ENCODE data around the gene LATS1. TPM values are rescaled to one million over a fixed set of nuclear protein-coding genes. Genes with fewer than 3 reads are reported as not detected.

The LATS1 gene
- total and polyA plus RNA-seq, 9 donors: 10.7 to 46.0 (median 34.7) TPM

- intact Hi-C loops (cut with DNase I): no loop called here
- Histone ChIP-seq H3K36me3 (no peaks in the 10 kb centered on the region), H3K4me1 (ENCODE audit: insufficient read depth) (peaks cover 4% of the 10 kb centered on the region), H3K4me3 (no peak overlapping the region), H3K9me3 (no peaks in the 10 kb centered on the region), H3K27me3 (no peaks in the 10 kb centered on the region), H3K27ac (no peak overlapping the region)
- DNase-seq: no peak
- WGBS, 3 donors: 59 to 61% (median 59%) methylated on average over 7 of the region's 7 CpGs
- TF ChIP-seq EP300 (IDR thresholded peaks at IDR 0.05) (no peak), POLR2A (IDR thresholded peaks at IDR 0.05) (no peak), CTCF (IDR thresholded peaks at IDR 0.05) (no peak)
Measured at GRCh38 chr6:149701714-149702113, 16.2 kb downstream of the LATS1 start.

- H3K9me3 ChIP-seq: no peaks in the 10 kb centered on the region
- no peak for DNase-seq
- H3K36me3 ChIP-seq: no peaks in the 10 kb centered on the region
- no peak overlapping the region for H3K4me3 ChIP-seq
- intact Hi-C loops (cut with DNase I): no loop called here
- H3K27me3 ChIP-seq: no peaks in the 10 kb centered on the region
- H3K4me1 ChIP-seq (ENCODE audit: insufficient read depth): peaks cover 4% of the 10 kb centered on the region
- WGBS, 3 donors: 96 to 98% (median 97%) methylated on average over 2 of the region's 2 CpGs
- no peak overlapping the region for H3K27ac ChIP-seq
- no peak for TF ChIP-seq POLR2A (IDR thresholded peaks at IDR 0.05)
- no peak for TF ChIP-seq CTCF (IDR thresholded peaks at IDR 0.05)
- no peak for TF ChIP-seq EP300 (IDR thresholded peaks at IDR 0.05)
Measured at GRCh38 chr6:149699150-149699549, 18.8 kb downstream of the LATS1 start.

- no peak for DNase-seq
- WGBS, 3 donors: 89 to 99% (median 92%) methylated on average over 2 of the region's 2 CpGs
- H3K9me3 ChIP-seq: no peaks in the 10 kb centered on the region
- H3K4me3 ChIP-seq: no peak overlapping the region
- intact Hi-C loops (cut with DNase I): no loop called here
- TF ChIP-seq CTCF (IDR thresholded peaks at IDR 0.05) (no peak), EP300 (IDR thresholded peaks at IDR 0.05) (no peak), POLR2A (IDR thresholded peaks at IDR 0.05) (no peak)
- peaks cover 4% of the 10 kb centered on the region for H3K4me1 ChIP-seq (ENCODE audit: insufficient read depth)
- H3K36me3 ChIP-seq: no peaks in the 10 kb centered on the region
- H3K27me3 ChIP-seq: no peaks in the 10 kb centered on the region
- no peak overlapping the region for H3K27ac ChIP-seq
Measured at GRCh38 chr6:149698175-149698574, 19.7 kb downstream of the LATS1 start.

- DNase-seq: no peak
- WGBS, 3 donors: 4 to 27% (median 16%) methylated on average over 1 of the region's 1 CpG
- intact Hi-C loops (cut with DNase I): no loop called here
- no peak overlapping the region for H3K4me3 ChIP-seq
- H3K27ac ChIP-seq: no peak overlapping the region
- no peaks in the 10 kb centered on the region for H3K36me3 ChIP-seq
- TF ChIP-seq EP300 (IDR thresholded peaks at IDR 0.05): no peak
- no peak for TF ChIP-seq POLR2A (IDR thresholded peaks at IDR 0.05)
- no peaks in the 10 kb centered on the region for H3K27me3 ChIP-seq
- H3K4me1 ChIP-seq (ENCODE audit: insufficient read depth): peaks cover 4% of the 10 kb centered on the region
- no peaks in the 10 kb centered on the region for H3K9me3 ChIP-seq
Measured at GRCh38 chr6:149696901-149697300, 21.0 kb downstream of the LATS1 start.

GRCh38 chr6:149694921-149695320 is 23.0 kb downstream of the LATS1 start:
- no peak overlapping the region for H3K27ac ChIP-seq
- TF ChIP-seq CTCF (IDR thresholded peaks at IDR 0.05): no peak
- no peak for TF ChIP-seq EP300 (IDR thresholded peaks at IDR 0.05)
- TF ChIP-seq POLR2A (IDR thresholded peaks at IDR 0.05): no peak
- H3K27me3 ChIP-seq: no peaks in the 10 kb centered on the region
- peaks cover 2% of the 10 kb centered on the region for H3K4me1 ChIP-seq (ENCODE audit: insufficient read depth)
- DNase-seq: no peak
- intact Hi-C loops (cut with DNase I): no loop called here
- no peaks in the 10 kb centered on the region for H3K36me3 ChIP-seq
- no peaks in the 10 kb centered on the region for H3K9me3 ChIP-seq
- H3K4me3 ChIP-seq: no peak overlapping the region
- WGBS, 3 donors: 60 to 70% (median 68%) methylated on average over 2 of the region's 2 CpGs
